ENCODE results near the gene ZBTB18. TPM values are rescaled to one million over a fixed set of nuclear protein-coding genes. Genes with fewer than 3 reads are reported as not detected.

ZBTB18 gene
- total RNA-seq, 4 donors from 2014 or later = 6.9 to 10.3 (median 8.9) TPM

DNA sequence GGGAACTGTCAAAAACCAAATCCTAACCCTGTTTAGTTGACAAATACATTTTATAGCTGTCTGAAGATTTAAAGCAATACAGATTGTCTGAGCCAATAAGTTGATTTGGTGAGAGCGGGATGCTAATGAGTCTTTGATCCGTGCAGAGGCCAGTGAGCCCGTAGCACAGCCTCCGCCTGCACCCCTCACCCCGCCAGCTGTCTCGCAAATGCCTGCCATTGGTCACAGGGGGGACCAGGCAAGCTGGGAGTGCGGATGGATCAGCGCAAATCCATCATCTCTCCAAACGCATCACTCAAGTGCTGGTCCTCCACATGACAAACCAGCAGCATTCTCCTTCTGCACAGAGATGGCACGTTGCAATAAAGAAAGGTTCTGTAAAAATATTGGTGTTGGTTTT is 51.0 kb downstream of the ZBTB18 start:
- 80% methylated on average over 10 of the region's 10 CpGs for WGBS, 2 donors
- no peak for TF ChIP-seq EP300 (IDR thresholded peaks at IDR 0.05)
- H3K9me3 ChIP-seq = peaks cover 0 to 7% (median 0%) of the 10 kb centered on the region in 4 donors
- DNase-seq (ENCODE audit: low spot score in 2 of 2) = no peak
- no peaks in the 10 kb centered on the region for H3K36me3 ChIP-seq
- H3K27me3 ChIP-seq = peaks cover 0 to 44% of the 10 kb centered on the region in 2 donors
- no peaks in the 10 kb centered on the region for H3K4me1 ChIP-seq
- H3K4me3 ChIP-seq = no peak overlapping the region
- no peak overlapping the region for H3K27ac ChIP-seq

DNA sequence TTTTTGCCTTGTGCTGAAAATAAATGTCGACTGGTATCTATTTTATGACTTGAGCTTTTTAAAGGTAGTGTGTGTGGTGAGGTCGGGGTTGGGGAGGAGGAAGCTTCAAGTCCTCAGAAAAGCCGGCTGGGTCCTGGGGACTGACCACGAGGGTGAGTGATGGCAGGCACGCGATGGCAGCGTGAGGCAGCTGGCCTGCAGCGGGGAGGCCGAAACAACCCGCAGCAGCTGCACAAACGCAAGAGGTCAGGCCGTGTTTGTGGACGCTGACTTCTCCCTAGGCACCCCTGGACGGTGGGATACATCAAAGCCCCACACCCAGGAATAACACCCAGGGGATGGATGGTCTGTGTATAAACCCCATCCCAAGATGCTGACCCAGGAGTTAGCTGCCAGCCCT is 51.4 kb downstream of the ZBTB18 start:
- Histone ChIP-seq H3K4me3 (no peak overlapping the region), H3K27me3 (peaks cover 0 to 44% of the 10 kb centered on the region in 2 donors), H3K9me3 (peaks cover 0 to 7% (median 0%) of the 10 kb centered on the region in 4 donors), H3K36me3 (no peaks in the 10 kb centered on the region), H3K27ac (no peak overlapping the region), H3K4me1 (no peaks in the 10 kb centered on the region)
- no peak for TF ChIP-seq POLR2A (IDR thresholded peaks at IDR 0.05)
- no peak for TF ChIP-seq EP300 (IDR thresholded peaks at IDR 0.05)
- TF ChIP-seq, protein P1, sequence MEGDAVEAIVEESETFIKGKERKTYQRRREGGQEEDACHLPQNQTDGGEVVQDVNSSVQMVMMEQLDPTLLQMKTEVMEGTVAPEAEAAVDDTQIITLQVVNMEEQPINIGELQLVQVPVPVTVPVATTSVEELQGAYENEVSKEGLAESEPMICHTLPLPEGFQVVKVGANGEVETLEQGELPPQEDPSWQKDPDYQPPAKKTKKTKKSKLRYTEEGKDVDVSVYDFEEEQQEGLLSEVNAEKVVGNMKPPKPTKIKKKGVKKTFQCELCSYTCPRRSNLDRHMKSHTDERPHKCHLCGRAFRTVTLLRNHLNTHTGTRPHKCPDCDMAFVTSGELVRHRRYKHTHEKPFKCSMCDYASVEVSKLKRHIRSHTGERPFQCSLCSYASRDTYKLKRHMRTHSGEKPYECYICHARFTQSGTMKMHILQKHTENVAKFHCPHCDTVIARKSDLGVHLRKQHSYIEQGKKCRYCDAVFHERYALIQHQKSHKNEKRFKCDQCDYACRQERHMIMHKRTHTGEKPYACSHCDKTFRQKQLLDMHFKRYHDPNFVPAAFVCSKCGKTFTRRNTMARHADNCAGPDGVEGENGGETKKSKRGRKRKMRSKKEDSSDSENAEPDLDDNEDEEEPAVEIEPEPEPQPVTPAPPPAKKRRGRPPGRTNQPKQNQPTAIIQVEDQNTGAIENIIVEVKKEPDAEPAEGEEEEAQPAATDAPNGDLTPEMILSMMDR (IDR thresholded peaks at IDR 0.05) = no peak
- WGBS, 2 donors = 57 to 63% methylated on average over 14 of the region's 14 CpGs
- DNase-seq (ENCODE audit: low spot score in 2 of 2) = no peak

DNA sequence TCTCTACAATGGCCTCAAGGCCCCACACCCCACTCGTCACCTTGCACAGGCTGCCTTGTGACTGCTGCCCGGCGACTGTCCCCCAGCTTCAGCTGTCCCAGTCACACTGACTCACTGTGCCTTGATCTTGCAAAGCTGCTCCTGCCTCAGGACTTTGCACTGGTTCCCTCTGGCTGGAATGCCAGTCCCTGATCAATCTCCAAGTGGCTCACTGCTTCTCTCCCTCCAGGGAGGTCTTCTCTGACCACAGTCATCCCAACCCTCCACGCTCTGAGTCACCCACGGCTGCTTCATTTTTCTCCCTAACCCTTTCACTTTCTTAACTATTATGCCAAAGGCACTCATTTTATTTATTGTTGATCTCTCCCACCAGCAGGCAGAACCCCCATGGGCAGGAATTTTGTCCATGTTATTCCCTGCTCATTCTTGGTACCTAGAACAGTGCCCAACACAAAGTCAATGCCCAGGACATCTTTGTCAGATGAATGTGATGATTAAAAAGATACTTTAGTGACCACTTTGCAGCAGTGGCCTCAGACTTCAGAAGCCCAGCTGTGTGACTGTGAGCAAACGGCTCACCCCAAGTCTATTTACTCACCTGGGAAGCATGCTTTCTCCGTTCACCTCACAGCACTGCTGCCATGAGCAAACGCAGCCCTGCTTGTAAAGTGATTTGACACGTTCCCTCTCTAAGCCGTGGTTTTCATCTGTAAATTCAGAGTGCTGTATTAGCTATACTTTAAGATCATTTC is 53.4 kb downstream of the ZBTB18 start:
- H3K9me3 ChIP-seq = peaks cover 0 to 3% (median 0%) of the 10 kb centered on the region in 4 donors
- no peak overlapping the region for H3K4me3 ChIP-seq
- no peaks in the 10 kb centered on the region for H3K4me1 ChIP-seq
- TF ChIP-seq, protein P1 (IDR thresholded peaks at IDR 0.05) = no peak
- no peak for TF ChIP-seq EP300 (IDR thresholded peaks at IDR 0.05)
- TF ChIP-seq POLR2A (IDR thresholded peaks at IDR 0.05) = no peak
- DNase-seq (ENCODE audit: low spot score in 2 of 2) = no peak
- peaks cover 0 to 42% of the 10 kb centered on the region in 2 donors for H3K27me3 ChIP-seq
- no peak overlapping the region for H3K27ac ChIP-seq
- 75 to 80% methylated on average over 10 of the region's 10 CpGs for WGBS, 2 donors
- no peaks in the 10 kb centered on the region for H3K36me3 ChIP-seq

DNA sequence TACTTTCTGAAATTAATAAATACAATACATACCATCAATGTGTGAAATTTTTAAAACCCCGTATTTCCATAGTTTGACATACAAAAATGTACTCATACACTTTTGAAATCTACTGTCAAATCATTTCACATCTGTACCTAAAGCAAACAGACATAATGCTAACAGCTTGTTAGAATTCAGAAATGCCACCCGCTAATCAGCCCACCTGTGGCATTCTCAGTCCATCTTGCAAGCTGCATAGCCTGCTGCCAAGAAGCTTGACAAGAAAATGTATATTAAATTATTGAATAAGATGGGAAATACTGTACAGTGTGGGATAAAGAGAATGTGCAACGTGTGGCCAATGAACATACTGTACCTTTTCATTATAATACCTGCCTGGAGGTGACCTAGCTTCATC is 55.1 kb downstream of the ZBTB18 start:
- H3K36me3 ChIP-seq = no peaks in the 10 kb centered on the region
- no peak overlapping the region for H3K27ac ChIP-seq
- no peaks in the 10 kb centered on the region for H3K9me3 ChIP-seq
- no peaks in the 10 kb centered on the region for H3K4me1 ChIP-seq
- 89 to 90% methylated on average over 3 of the region's 3 CpGs for WGBS, 2 donors
- peaks cover 0 to 35% of the 10 kb centered on the region in 2 donors for H3K27me3 ChIP-seq
- DNase-seq (ENCODE audit: low spot score in 2 of 2) = no peak
- TF ChIP-seq POLR2A (IDR thresholded peaks at IDR 0.05) (no peak), EP300 (IDR thresholded peaks at IDR 0.05) (no peak)
- TF ChIP-seq, protein P1 (IDR thresholded peaks at IDR 0.05) = no peak
- no peak overlapping the region for H3K4me3 ChIP-seq

Small RNAs within 50 kb of the gene (small RNA-seq; reads per million reads assigned to genes)
- not detected for gene RN7SL148P

Other genes starting within 250 kb of the ZBTB18 start
- gene AKT3, start 201.0 kb upstream of the ZBTB18 start, total RNA-seq = 10 to 100 TPM; 58.8 to 76.0 (median 69.2) TPM